Uterus (tissue), 2 donors: ENCODE data around the gene PLAU.

Experiments used
- POLR2A ChIP-seq, 2 donors: fragments of 450-650 bp; IDR thresholded peaks; one replicate each; pipeline ENCODE4 v1.6.1; 2016; ENCODE audit warnings: antibody characterized with exemption in 2 of 2, mild to moderate bottlenecking in 1 of 2, moderate library complexity in 1 of 2
- TF ChIP-seq, protein P1 (sequence below), 4 experiments: fragments of 200-600 bp in 2 of 4; fragments of 450-650 bp in 2 of 4; sonication (generic) in 2 of 4; IDR thresholded peaks; one replicate each; pipeline ENCODE4 v1.5.1; 2016 to 2019; ENCODE audit warnings: antibody characterized with exemption in 4 of 4, mild to moderate bottlenecking in 2 of 4, moderate library complexity in 1 of 4

DNA sequence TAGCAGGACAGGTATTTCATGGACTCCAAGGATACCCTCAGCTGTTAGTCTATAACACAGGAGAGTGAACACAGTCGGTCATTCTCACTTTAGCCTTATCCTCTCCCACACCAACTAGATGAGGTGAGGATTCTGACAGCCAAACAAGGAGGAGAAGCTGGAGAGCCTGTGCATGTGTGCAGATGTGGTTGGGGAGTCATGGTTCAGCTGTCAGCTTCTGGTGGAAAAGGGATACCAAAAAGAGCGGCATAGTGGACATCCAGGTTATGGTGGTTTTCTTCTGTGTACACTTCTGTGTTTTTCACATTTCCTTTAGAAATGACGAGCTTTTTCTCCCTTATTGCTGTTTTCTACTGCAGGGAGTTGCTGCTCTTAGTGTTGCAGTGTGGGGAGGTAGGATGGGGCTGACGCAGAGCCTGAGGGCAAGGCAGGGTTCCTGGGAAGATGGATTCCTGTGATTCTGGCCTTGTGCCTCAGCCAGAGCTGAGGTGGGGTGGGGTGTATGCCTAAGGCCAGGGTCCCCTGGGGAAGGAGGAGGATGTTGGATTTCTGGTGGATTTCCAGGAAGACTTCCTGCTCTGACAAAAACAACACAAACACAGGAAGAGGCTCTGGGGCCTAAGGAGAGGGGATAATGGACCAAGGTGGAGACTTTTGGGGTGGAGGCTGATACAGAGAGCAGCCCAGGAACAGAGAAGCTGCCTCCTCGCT lies 26.6 kb downstream of the PLAU start:
- TF ChIP-seq, protein P1, sequence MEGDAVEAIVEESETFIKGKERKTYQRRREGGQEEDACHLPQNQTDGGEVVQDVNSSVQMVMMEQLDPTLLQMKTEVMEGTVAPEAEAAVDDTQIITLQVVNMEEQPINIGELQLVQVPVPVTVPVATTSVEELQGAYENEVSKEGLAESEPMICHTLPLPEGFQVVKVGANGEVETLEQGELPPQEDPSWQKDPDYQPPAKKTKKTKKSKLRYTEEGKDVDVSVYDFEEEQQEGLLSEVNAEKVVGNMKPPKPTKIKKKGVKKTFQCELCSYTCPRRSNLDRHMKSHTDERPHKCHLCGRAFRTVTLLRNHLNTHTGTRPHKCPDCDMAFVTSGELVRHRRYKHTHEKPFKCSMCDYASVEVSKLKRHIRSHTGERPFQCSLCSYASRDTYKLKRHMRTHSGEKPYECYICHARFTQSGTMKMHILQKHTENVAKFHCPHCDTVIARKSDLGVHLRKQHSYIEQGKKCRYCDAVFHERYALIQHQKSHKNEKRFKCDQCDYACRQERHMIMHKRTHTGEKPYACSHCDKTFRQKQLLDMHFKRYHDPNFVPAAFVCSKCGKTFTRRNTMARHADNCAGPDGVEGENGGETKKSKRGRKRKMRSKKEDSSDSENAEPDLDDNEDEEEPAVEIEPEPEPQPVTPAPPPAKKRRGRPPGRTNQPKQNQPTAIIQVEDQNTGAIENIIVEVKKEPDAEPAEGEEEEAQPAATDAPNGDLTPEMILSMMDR (IDR thresholded peaks at IDR 0.05) = no peak
- TF ChIP-seq POLR2A (IDR thresholded peaks at IDR 0.05) = no peak
